Thoracic aorta (tissue), 2 donors: ENCODE data around the gene TMSB4X. TPM values are rescaled to one million over a fixed set of nuclear protein-coding genes. Genes with fewer than 3 reads are reported as not detected.

Experiments used
- ATAC-seq: fragments of 150-250 bp; one replicate; pipeline ENCODE4 v1.8.0; 2017; ENCODE audit warnings: low read depth; ENCODE audit not compliant: insufficient number of reproducible peaks, low FRiP score
- DNase-seq: peaks from one replicate; pipeline ENCODE4 v3.0.0-alpha.2; 2020; ENCODE audit warnings: low spot score
- H3K27ac ChIP-seq, 2 donors: fragments of 200-600 bp; sonication (generic); 1 replicate in 1 of 2; 2 replicates in 1 of 2; pipeline ENCODE4 v1.5.1; 2016; ENCODE audit warnings: mild to moderate bottlenecking in 2 of 2, moderate library complexity in 2 of 2
- H3K27me3 ChIP-seq: fragments of 200-600 bp; sonication (generic); replicated peaks from 2 replicates; pipeline ENCODE4 v1.6.0; 2016; ENCODE audit warnings: mild to moderate bottlenecking; ENCODE audit not compliant: insufficient read depth
- H3K36me3 ChIP-seq: fragments of 200-600 bp; sonication (generic); one replicate; pipeline ENCODE4 v1.5.1; 2016
- H3K4me1 ChIP-seq, 2 donors: fragments of 200-600 bp; sonication (generic); 1 replicate in 1 of 2; 2 replicates in 1 of 2; pipeline versions ENCODE4 v1.5.1 to v1.6.0; 2016; ENCODE audit warnings: low read depth in 2 of 2, mild to moderate bottlenecking in 1 of 2; ENCODE audit not compliant: control insufficient read depth in 1 of 2
- H3K4me3 ChIP-seq: fragments of 200-600 bp; sonication (generic); 2 replicates; pipeline ENCODE4 v1.5.1; 2016; ENCODE audit warnings: mild to moderate bottlenecking
- H3K9me3 ChIP-seq: fragments of 200-600 bp; sonication (generic); 2 replicates; pipeline ENCODE4 v1.5.1; 2016
- total RNA-seq, 2 donors: library from RNA; depleted of rRNA; stranded (reverse); fragments of >200 nt; gene quantifications; one replicate each; pipeline versions ENCODE4 v1.1.0 to v1.2.3, GENCODE V29; 2016
- TF ChIP-seq, protein P1 (sequence below): fragments of 200-600 bp; sonication (generic); IDR thresholded peaks from one replicate; pipeline ENCODE4 v1.5.1; 2019; ENCODE audit warnings: antibody characterized with exemption

Gene TMSB4X
- total RNA-seq, 2 donors from 2014 or later: 3,886 to 3,920 TPM

DNA sequence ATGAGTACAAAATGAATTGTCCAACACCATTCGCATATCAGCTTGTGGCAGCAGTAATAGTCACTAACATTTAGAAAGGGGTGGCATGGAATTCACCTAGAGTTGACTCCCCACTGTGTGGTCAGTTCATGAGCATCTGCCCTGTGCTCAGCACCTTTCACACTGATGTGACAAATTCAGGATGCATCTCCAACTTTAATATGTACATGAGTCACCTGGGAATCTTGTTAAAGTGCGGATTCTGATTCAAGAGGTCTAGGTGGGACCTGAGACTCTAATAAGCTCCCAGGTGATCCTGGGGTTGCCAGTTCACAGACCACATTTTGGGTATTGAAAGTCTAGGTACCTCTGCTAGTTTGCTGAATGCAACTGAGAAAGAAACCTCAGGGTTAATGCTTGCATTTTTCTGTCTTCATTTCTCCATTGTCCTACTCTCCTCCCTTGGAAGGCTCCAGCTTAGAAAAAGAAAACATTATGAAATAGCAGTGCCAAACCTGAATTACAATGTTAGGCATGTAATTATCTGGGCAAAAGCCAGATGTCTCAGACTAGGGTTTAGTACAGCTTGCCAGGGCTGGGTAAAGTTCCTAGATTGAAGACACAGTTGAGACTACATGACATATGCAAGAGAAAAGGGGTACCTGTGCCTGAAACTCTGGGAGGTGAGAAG, 32.7 kb downstream of the TMSB4X start:
- TF ChIP-seq, protein P1, sequence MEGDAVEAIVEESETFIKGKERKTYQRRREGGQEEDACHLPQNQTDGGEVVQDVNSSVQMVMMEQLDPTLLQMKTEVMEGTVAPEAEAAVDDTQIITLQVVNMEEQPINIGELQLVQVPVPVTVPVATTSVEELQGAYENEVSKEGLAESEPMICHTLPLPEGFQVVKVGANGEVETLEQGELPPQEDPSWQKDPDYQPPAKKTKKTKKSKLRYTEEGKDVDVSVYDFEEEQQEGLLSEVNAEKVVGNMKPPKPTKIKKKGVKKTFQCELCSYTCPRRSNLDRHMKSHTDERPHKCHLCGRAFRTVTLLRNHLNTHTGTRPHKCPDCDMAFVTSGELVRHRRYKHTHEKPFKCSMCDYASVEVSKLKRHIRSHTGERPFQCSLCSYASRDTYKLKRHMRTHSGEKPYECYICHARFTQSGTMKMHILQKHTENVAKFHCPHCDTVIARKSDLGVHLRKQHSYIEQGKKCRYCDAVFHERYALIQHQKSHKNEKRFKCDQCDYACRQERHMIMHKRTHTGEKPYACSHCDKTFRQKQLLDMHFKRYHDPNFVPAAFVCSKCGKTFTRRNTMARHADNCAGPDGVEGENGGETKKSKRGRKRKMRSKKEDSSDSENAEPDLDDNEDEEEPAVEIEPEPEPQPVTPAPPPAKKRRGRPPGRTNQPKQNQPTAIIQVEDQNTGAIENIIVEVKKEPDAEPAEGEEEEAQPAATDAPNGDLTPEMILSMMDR: no peak
- H3K36me3 ChIP-seq: no peaks in the 10 kb centered on the region
- no peak overlapping the region for H3K4me3 ChIP-seq
- H3K4me1 ChIP-seq: peaks cover 17 to 48% of the 10 kb centered on the region in 2 donors
- DNase-seq (no peak), ATAC-seq (no peak)
- no peaks in the 10 kb centered on the region for H3K9me3 ChIP-seq
- no peaks in the 10 kb centered on the region for H3K27me3 ChIP-seq
- H3K27ac ChIP-seq: peak overlapping the region; percentile 20 to 47

DNA sequence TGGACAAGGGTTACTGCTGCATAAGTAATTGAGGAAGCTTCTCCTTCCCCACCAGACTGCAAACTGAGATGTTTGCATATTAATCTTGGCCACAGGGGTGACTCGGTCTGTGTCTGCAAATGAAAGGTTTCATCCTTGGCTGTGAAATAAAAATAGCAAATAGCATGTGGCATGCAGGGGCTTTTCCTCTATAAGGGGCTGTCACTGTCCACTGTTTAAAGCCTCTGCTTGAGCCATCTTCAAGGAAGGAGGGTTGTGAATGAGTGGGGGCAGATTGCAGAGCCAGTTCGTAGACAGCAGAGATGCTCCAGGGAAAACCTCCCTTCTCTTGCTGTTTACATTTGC, 33.3 kb downstream of the TMSB4X start:
- no peaks in the 10 kb centered on the region for H3K9me3 ChIP-seq
- TF ChIP-seq, protein P1: no peak
- H3K4me3 ChIP-seq: no peak overlapping the region
- ATAC-seq (no peak), DNase-seq (no peak)
- peaks cover 17 to 48% of the 10 kb centered on the region in 2 donors for H3K4me1 ChIP-seq
- no peaks in the 10 kb centered on the region for H3K27me3 ChIP-seq
- no peaks in the 10 kb centered on the region for H3K36me3 ChIP-seq
- peak overlapping the region; percentile 20 to 47 for H3K27ac ChIP-seq

DNA sequence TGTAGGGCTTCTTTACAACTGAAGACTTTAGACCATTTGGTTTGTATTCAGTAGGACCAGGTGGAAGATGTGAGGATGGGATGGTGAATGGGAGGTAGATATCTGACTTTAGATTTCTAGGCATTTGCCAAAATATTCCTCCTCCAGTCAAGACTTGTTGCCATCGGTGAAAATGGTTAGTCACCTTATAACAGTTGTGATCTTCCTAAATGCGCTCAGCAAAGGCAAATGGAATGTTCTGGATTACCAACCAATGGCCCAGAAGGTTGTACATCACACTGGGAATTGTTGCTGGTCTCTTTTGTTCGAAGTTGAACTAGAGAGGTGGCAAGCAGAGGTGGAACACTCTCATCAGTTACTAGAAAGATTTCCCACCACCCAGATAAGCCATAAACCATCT, 33.9 kb downstream of the TMSB4X start:
- ATAC-seq (no peak), DNase-seq (no peak)
- H3K27ac ChIP-seq: peak overlapping the region; percentile 20 to 47
- H3K36me3 ChIP-seq: no peaks in the 10 kb centered on the region
- H3K27me3 ChIP-seq: no peaks in the 10 kb centered on the region
- H3K4me1 ChIP-seq: peaks cover 17 to 48% of the 10 kb centered on the region in 2 donors
- no peaks in the 10 kb centered on the region for H3K9me3 ChIP-seq
- TF ChIP-seq, protein P1: no peak
- H3K4me3 ChIP-seq: no peak overlapping the region

DNA sequence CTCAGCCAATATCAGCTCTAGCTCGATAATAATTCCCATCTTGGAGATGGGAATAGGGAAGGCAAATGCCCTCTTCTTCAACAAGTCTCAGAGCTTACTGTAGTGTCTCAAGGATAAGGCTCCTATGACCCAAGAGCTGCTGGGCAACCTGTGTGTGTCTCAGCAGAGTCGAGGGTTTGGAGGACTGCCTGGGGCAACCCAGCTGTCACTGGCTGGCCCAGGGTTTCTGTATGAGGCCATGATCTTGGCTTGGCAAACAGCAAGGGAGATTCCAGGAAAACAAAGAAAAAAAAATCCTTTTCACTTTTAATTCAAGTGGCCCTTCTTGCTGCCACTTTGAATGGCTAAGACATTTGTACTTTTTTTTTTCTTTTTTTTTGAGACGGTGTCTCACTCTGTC, 34.4 kb downstream of the TMSB4X start:
- H3K9me3 ChIP-seq: no peaks in the 10 kb centered on the region
- no peak for DNase-seq
- TF ChIP-seq, protein P1: no peak
- peaks cover 17 to 48% of the 10 kb centered on the region in 2 donors for H3K4me1 ChIP-seq
- no peak for ATAC-seq
- peak overlapping the region in 1 of 2 donors; percentile 47 for H3K27ac ChIP-seq
- H3K36me3 ChIP-seq: no peaks in the 10 kb centered on the region
- H3K4me3 ChIP-seq: no peak overlapping the region
- H3K27me3 ChIP-seq: no peaks in the 10 kb centered on the region

DNA sequence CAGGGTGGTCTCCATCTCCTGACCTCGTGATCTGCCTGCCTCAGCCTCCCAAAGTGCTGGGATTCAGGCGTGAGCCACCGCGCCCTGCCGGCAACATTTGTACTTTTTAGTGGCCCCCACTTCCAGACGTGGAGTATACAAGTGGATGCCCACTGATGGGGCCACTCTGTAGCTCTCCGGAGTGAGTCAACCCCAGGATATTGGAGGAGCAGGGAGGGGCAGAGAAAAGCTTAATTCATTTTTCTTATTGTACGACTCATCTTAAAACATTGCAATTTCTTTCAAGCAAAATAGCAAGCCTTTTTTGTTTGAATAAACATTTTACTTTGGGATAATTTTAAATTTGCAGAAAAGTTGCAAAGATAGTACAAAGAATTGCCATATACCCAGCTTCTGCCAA, 34.9 kb downstream of the TMSB4X start:
- H3K4me1 ChIP-seq: peaks cover 17 to 48% of the 10 kb centered on the region in 2 donors
- no peaks in the 10 kb centered on the region for H3K27me3 ChIP-seq
- no peaks in the 10 kb centered on the region for H3K36me3 ChIP-seq
- DNase-seq (no peak), ATAC-seq (no peak)
- H3K4me3 ChIP-seq: no peak overlapping the region
- TF ChIP-seq, protein P1: no peak
- H3K27ac ChIP-seq: peak overlapping the region in 1 of 2 donors; percentile 47
- H3K9me3 ChIP-seq: no peaks in the 10 kb centered on the region
